ENCODE measurements around the gene NMB.

DNA sequence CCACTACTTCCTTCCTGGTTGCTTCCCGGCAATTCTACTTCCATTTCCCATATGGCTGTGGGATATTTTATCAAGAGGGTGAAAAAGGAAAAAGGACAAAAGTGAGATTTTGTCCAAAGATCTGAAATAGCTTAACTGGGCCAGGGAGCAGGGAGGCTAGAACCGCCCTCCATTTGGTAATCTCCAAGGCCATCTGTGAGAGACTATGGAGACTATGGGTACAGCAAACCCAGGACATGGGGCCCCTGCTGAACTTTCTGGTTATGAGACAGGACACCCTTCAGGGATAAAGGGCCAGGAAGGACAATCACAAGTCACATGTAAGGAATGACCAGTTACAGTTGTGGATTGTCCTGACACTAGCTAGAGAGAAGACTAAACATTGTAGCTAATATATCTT, 32.9 kb downstream of the NMB start:
- no peak for TF ChIP-seq CTCF (IDR thresholded peaks at IDR 0.05; ENCODE audit: low read depth, low read length)
- no peak for TF ChIP-seq EZH2phosphoT487 (IDR thresholded peaks at IDR 0.05; ENCODE audit: low read depth)

Data from OCI-LY3 (cell line).